Kidney (tissue), 14 donors: ENCODE data around the gene MTCL1. TPM values are rescaled to one million over a fixed set of nuclear protein-coding genes. Genes with fewer than 3 reads are reported as not detected.

Source experiments
- DNase-seq, 5 donors: peaks; one replicate each; pipeline ENCODE4 v3.0.0-alpha.2; 2013 to 2020
- FAIRE-seq: peaks from 2 replicates; lab custom pipeline; 2012; peaks lifted over from hg19 to GRCh38; lab: Jason Lieb, UNC
- H3K27ac ChIP-seq, 2 donors: one replicate each; pipeline ENCODE4 v1.7.0; 2013; ENCODE audit warnings: low read depth in 2 of 2, low read length in 2 of 2, inconsistent platforms in 1 of 2
- H3K27me3 ChIP-seq: one replicate; pipeline ENCODE4 v1.7.1; 2013; ENCODE audit warnings: low read length, inconsistent platforms; ENCODE audit not compliant: control insufficient read depth, insufficient read depth
- H3K36me3 ChIP-seq, 3 donors: one replicate each; pipeline versions ENCODE4 v1.7.0 to v1.7.1; 2013; ENCODE audit warnings: low read length in 3 of 3, control low read depth in 1 of 3, inconsistent platforms in 1 of 3; ENCODE audit not compliant: insufficient read depth in 3 of 3, control insufficient read depth in 2 of 3
- H3K4me1 ChIP-seq, 3 donors: one replicate each; pipeline versions ENCODE4 v1.7.0 to v1.7.1; 2013; ENCODE audit warnings: low read length in 3 of 3, inconsistent platforms in 1 of 3, low read depth in 1 of 3; ENCODE audit not compliant: control insufficient read depth in 2 of 3, insufficient read depth in 2 of 3
- H3K4me3 ChIP-seq, 3 donors: one replicate each; pipeline versions ENCODE4 v1.7.0 to v1.8.1; 2013; ENCODE audit warnings: low read length in 3 of 3, control low read depth in 1 of 3, inconsistent platforms in 1 of 3
- H3K9ac ChIP-seq, 3 donors: one replicate each; pipeline versions ENCODE4 v1.7.0 to v1.7.1; 2013; ENCODE audit warnings: low read length in 3 of 3, control low read depth in 1 of 3, inconsistent platforms in 1 of 3
- H3K9me3 ChIP-seq, 3 donors: one replicate each; pipeline versions ENCODE4 v1.7.0 to v1.7.1; 2013; ENCODE audit warnings: low read length in 3 of 3, control low read depth in 1 of 3, inconsistent platforms in 1 of 3; ENCODE audit not compliant: control insufficient read depth in 2 of 3, insufficient read depth in 1 of 3
- CTCF ChIP-seq: IDR thresholded peaks from 3 replicates; pipeline ENCODE4 v1.5.1; 2012; ENCODE audit warnings: mild to moderate bottlenecking, moderate library complexity, borderline replicate concordance; ENCODE audit not compliant: insufficient read depth; ENCODE audit errors: extremely low read depth
- intact Hi-C: fragments of 100-400 bp; cut with DNase I; formaldehyde crosslinking; loops from one replicate; pipeline ENCODE4 v1.11.1; 2022
- polyA plus RNA-seq: library from polyadenylated mRNA; stranded (reverse); fragments of 350-450 nt; fragmentation: Illumina TruSeq; extraction: RNeasy Lipid Tissue Mini Kit (QIAGEN cat#74804); gene quantifications from one replicate; pipeline ENCODE4 v1.2.3, GENCODE V29; 2014; ENCODE audit warnings: low read depth, low replicate concordance; ENCODE audit not compliant: insufficient read depth
- total RNA-seq: library from RNA; stranded (reverse); fragmentation: NEBNext Ultra II Directional; extraction: Animal tissue kit (Norgen Biotek cat#: 25700); gene quantifications from one replicate; pipeline ENCODE4 v1.2.1, GENCODE V29; 2021
- donor health status: control.
- donor health status: control.
- donor health status: control.
- donor health status: control.
- donor health status: control.
- donor health status: DM: yes; HTN: yes; CAD: no.
- donor health status: Normal renal cell carcinoma (clear cell type).

Gene MTCL1
- total and polyA plus RNA-seq, 2 donors from 2014 or later: 2.5 to 15.3 TPM

DNA sequence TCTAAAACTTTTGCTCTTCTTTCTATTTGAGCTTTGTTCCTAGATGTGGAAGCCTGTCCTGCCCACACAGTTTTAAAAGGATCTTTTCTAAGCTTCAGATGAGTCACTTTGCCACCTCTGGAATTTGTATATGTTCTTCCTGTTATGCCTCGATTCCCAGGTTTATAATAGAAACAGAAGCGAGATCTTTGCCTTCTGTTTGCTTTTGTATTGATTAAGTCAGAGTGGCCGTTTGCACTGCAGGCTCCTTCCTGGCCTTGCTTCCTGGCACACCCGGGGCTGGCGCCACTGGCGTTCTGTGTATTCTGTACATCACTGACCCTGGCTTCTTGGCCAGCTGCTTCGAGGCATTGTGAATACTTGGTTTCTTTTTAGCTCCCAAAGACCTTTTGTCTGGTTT, 91.8 kb downstream of the MTCL1 start:
- Histone ChIP-seq H3K4me1 (peaks cover 0 to 14% (median 14%) of the 10 kb centered on the region in 3 donors), H3K4me3 (no peak overlapping the region), H3K9ac (no peak overlapping the region), H3K9me3 (no peaks in the 10 kb centered on the region), H3K36me3 (peaks cover 0 to 2% (median 0%) of the 10 kb centered on the region in 3 donors), H3K27ac (no peak overlapping the region), H3K27me3 (no peaks in the 10 kb centered on the region)
- TF ChIP-seq CTCF: no peak
- intact Hi-C loops: no loop called here
- FAIRE-seq (no peak), DNase-seq (no peak)

DNA sequence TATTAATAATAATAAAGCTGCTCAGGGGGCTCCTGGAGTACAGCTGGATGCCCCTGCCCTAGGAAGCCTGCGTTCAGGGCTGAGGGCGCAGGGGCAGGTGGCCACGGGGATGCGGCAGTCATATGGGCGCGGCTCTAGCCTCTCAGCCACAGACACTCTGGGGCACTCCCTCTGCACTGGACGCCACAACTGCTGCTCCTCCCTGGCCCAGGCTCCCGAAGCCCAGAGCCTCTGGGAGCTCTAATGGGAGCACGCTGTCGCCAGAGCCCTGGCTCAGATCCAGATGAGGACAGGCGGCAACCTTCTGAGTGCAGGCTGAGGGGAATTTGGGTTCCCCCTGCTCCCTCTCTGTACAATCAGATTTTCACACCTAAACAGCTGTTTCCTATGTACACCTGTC, 93.6 kb downstream of the MTCL1 start:
- Histone ChIP-seq H3K27me3 (no peaks in the 10 kb centered on the region), H3K9ac (no peak overlapping the region), H3K4me1 (peaks cover 0 to 9% (median 7%) of the 10 kb centered on the region in 3 donors), H3K4me3 (no peak overlapping the region), H3K9me3 (no peaks in the 10 kb centered on the region), H3K36me3 (peaks cover 0 to 2% (median 0%) of the 10 kb centered on the region in 3 donors), H3K27ac (no peak overlapping the region)
- no peak for FAIRE-seq
- intact Hi-C loops: no loop called here
- TF ChIP-seq CTCF: no peak
- DNase-seq: peak in 1 of 5 donors; percentile 66

GRCh38 chr18:8799596-8800441, 94.5 kb downstream of the MTCL1 start:
- peaks cover 0 to 2% (median 0%) of the 10 kb centered on the region in 3 donors for H3K36me3 ChIP-seq
- H3K9me3 ChIP-seq: no peaks in the 10 kb centered on the region
- intact Hi-C loops: no loop called here
- H3K4me3 ChIP-seq: no peak overlapping the region
- peaks cover 0 to 8% (median 6%) of the 10 kb centered on the region in 3 donors for H3K4me1 ChIP-seq
- H3K27me3 ChIP-seq: no peaks in the 10 kb centered on the region
- DNase-seq (peak in 1 of 5 donors; percentile 71), FAIRE-seq (no peak)
- TF ChIP-seq CTCF: no peak
- H3K9ac ChIP-seq: no peak overlapping the region
- H3K27ac ChIP-seq: peak overlapping the region; percentile 23 to 56
